Measurements from ENCODE around the gene ATP9A.

GRCh38 chr20:51729771-51730170, 38.4 kb downstream of the ATP9A start:
- TF ChIP-seq CTCF (conservative IDR thresholded peaks at IDR 0.05; ENCODE audit: low read depth, low read length) (no peak), CEBPB (IDR thresholded peaks at IDR 0.05; ENCODE audit: low read depth, low read length) (no peak), SMC3 (IDR thresholded peaks at IDR 0.05; ENCODE audit: low read depth, low read length) (no peak), BHLHE40 (IDR thresholded peaks at IDR 0.05; ENCODE audit: low read depth, low read length) (no peak), POLR2A (IDR thresholded peaks at IDR 0.05; ENCODE audit: low read depth, low read length) (no peak), RFX5 (IDR thresholded peaks at IDR 0.05; ENCODE audit: low read depth, low read length) (no peak), RAD21 (IDR thresholded peaks at IDR 0.05; ENCODE audit: low read length) (no peak), RCOR1 (IDR thresholded peaks at IDR 0.05; ENCODE audit: insufficient replicate concordance, low read length) (no peak)
